IPS-18c (cell line): ENCODE data around the gene ERC1.

ENCODE experiments used
- H3K4me3 ChIP-seq: 2 replicates; pipeline ENCODE4 v1.7.0; 2013; ENCODE audit warnings: low read depth, mild to moderate bottlenecking, low read length, moderate library complexity; ENCODE audit not compliant: insufficient read depth
- H3K9me3 ChIP-seq: one replicate; pipeline ENCODE4 v1.6.1; 2013; ENCODE audit warnings: mild to moderate bottlenecking, low read length, moderate library complexity; ENCODE audit not compliant: control insufficient read depth, insufficient read depth

Gene ERC1

DNA sequence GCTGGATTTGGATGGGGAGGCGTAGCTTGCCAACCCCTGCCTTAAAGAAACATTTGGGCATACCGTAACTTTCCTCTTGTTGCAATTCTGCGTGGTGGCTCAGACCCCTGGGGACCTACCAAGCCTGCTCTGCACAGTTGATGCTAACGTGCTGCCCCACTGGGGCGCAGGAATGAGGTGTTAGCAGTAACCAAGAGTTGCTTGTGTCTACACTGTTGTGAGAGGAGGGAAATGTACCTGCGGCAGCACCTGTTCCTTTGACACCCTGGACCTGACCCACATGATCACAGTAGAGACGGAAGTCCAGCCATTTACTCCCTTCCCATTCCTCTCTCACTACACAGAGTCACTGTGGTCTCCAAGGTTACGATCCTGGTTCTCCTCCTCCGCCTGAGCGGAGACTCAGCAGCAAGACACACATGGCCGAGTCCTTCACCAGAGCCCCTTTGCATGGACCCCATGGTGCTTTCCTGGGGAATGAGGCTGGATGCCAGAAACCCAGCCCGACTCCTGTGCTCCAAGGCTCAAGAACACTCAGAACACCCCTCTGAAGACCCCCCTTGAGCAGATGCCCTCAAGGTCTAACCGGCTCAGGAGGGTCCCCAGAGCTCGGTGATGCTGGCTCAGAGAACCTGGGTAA, 518.5 kb downstream of the ERC1 start:
- H3K9me3 ChIP-seq, result no peaks in the 10 kb centered on the region
- no peak overlapping the region for H3K4me3 ChIP-seq

DNA sequence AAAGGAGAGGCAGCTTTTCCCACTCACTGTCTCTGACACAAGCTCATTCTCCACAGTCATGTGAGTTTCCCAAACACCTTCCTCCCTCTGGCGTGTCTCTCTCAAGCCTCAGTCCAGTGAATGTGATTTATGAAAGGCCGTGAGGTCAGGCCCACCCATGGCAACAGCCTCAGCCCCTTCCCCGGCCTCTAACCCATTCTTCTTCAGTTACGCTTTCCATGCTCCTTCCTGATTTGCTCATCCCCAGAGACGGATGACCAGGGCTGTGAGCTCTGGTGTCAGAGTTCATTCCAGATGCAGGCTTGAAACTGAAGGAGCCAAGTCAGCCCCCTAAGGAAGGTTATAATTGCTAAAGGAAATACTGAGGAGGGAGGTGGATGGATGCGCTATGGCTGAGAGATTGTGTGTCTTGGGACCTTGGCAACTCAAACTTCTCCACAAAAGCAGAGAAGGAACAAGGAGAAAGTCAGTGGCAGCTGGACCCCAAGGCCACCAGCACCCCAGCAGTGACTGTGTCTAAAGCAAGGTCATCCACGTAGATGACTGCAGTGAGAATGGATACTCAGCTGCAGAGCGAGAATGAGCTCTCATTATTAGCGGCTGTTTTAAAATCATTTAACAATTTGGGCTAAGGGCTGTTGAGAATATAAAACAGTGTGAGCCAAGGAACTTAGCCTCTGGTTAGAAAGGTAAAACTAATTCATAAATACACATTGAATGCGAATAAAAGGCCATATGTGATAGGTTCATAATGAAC, 519.2 kb downstream of the ERC1 start:
- Histone ChIP-seq H3K9me3 (no peaks in the 10 kb centered on the region), H3K4me3 (no peak overlapping the region)

DNA sequence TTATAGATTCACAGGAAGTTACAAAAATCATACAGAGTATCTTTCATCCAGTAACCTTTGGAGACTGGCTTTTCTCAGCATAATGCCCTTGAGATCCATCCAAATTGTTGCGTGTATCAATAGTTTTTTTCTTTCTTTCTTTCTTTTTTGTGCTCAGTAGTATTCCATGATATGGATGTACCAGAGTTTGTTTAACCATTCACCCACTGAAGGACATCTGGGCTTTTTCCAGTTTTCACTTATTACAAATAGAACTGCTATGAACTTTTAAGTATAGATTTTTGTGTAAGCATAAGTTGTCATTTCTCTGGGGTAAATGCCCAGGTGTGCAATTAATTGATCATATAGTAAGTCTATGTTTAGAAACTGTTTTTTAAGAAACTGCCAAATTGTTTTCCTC, 524.0 kb downstream of the ERC1 start:
- Histone ChIP-seq H3K4me3 (no peak overlapping the region), H3K9me3 (no peaks in the 10 kb centered on the region)

DNA sequence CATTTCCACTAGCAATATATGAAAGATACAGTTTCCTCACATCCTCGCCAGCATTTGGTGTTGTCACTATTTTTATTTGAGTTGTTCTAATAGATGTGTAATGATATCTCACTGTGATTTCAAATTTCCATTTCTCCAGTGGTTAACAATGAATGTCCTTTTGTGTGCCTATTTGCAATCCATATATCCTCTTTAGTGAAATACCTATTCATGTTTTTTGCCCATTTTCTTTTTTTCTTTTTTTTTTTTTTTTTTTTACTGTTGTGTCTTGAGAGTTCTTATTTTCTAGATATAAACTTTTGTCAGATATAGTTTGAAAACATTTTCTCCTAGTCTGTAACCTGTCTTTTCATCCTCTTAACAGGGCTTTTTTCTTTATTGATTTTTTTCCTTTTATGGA, 524.4 kb downstream of the ERC1 start:
- Histone ChIP-seq H3K4me3 (no peak overlapping the region), H3K9me3 (no peaks in the 10 kb centered on the region)

DNA sequence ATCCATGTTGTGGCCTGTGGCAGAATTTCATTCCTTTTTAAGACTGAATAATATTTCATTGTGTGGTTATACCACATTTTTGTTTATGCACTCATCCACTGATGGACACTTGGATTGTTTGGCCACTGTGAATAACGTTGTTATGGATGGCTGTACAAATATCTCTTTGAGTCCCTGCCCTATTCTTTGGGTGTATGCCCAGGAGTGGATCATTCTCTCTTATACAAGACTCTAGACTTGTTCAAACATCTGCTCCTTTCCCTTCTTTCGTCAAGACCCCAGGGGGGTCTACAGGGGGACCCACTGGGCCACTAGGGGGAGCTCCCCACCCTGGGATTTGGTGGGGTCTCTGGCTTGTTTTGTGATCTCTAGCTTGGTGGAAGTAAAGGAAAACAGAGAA, 526.0 kb downstream of the ERC1 start:
- Histone ChIP-seq H3K9me3 (no peaks in the 10 kb centered on the region), H3K4me3 (no peak overlapping the region)

DNA sequence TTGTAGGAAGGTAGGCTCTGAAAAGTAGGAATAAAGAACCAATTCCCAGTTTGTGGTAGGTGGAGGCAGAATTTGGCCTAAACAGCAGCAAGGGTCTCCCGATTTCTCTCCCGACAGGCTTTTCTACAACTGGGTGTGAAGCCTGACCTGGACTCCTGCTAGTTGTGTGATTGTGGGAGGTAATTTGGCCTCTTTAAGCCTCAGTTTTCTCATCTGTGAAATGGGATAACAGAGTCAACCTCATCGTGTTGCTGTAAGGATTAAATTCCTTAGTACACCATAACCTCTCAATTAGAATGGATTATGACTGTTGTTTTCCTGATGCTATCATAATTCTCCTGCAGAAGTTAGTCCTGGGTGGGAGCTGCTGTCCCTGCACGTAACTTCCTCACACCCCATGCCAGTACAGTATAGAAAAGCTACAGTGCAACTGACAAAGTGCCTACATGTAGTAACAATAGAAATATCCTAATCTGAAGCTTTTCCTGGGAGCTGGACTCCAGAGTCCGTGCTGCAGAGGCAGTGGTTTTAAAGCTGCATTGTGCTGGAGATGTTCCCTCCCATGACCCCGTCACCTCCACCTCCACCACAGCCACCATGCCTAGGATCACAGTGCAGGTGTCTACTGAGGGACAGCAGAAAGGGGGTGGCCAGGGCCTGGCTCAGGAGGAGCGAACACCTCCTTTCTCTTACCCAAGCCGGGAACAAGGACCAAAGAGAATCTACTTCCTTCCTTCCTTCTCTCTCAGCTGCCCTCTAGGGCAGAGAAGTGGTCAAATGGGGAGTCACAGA, 526.9 kb downstream of the ERC1 start:
- Histone ChIP-seq H3K4me3 (no peak overlapping the region), H3K9me3 (no peaks in the 10 kb centered on the region)

DNA sequence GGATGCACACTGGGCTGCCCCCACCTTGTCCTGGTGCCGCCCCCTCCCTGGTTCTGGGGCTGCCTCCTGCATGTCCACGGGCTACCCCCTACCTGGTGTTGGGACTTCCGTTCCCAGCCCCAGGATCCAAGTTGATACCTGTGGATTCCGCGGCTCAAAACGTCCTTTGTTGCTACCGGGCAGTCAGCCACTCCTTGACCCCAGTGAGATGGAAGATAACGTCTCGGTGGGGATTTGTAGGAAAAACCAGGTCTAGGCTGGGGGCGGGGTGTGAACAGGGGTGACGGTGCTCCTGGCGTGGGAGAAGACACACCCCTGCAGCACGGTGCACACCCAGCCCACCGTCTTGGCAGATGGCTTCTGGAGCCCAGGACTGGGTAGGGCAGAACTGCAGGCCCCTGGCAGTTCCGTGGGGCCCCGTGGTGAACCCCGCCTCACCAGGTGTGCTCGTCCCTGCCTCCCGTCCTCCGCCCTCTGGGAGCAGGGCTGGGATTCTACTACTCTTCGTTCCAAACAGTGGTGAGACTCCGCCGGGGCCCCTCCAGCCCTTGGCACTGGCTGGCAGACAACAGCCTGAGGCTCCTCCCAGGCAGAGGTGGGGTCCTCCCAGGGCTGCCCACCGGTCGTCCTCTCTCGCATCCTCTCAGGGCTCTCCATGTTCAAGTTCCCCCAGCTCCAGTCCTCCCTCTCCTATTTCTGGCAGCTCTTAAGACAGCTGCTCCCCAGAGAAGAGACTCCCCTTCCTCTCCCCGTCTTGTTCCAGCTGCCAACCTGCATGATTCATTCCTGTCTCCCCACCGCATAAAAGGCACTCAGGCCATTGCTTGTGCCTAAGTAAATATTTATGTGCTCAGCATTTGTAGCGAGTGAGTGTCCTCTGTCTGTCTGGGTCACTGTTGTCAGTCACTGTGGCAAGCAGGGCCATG, 527.8 kb downstream of the ERC1 start:
- Histone ChIP-seq H3K4me3 (no peak overlapping the region), H3K9me3 (no peaks in the 10 kb centered on the region)

DNA sequence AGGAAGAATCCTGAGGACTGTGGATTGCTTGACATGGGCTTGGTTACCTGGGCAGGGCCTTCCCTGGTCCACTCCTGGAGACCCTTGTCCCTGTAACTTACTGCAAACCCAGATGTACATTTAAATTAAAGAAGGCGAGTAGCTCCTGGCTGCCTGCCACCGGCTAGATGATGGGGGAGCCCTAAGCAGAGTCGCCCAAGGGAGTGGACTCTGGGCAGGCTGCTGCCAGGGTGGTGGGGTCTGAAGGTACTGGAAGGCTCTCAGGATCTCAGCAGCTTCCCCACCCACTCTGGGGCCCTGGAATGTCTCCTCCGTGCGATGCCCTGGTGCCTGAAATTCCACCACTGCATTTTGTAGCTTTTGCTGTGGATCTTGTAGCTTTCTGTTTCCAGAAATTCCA, 528.6 kb downstream of the ERC1 start:
- Histone ChIP-seq H3K9me3 (no peaks in the 10 kb centered on the region), H3K4me3 (no peak overlapping the region)

DNA sequence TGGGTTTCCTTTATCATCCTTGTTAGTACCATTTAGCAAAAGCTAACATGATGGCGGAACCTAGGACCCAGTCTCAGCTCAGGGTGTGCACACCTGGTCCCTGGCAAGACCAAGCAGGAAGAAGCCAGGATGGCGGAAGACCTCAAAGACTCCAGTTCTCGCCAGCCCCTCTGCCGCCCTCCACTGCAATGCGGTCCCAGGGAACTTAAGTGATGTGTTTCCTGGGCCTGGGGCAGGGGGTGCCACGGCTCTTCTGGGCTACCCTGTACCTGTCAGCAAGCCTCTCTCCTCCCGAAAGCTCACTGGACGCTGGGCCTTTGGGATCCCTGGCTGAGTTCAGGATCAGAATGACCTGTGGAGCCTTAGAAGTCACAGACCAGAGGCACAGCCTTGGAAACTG, 532.0 kb downstream of the ERC1 start:
- H3K9me3 ChIP-seq, result no peaks in the 10 kb centered on the region
- no peak overlapping the region; the same call in 1 of the 2 replicates for H3K4me3 ChIP-seq

DNA sequence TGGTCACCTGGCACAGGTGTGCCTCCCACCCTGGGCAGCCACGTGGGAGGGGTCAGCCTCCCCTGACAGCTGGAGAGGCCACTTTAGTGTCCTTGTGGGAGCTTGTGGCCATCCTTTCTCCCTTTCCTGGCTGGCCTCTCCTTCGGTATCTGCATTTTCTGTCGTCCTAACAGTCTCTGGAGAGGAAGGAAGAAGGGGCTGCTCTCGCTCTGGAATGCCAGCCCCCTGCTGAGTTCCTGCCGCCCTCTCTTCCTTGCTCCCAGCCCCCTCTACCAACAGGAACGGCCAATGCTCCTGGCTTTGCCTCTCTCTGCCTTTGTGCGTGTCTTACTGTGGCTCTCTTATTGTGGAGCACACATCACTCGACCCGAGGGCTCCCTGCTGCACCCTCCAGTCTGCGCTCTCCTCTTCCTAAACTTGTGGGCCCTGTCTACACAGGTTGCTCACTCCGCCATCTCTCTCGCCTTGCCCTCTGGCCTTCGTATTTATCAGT, 532.6 kb downstream of the ERC1 start:
- H3K9me3 ChIP-seq, result no peaks in the 10 kb centered on the region
- H3K4me3 ChIP-seq, result no peak overlapping the region; the same call in 1 of the 2 replicates

DNA sequence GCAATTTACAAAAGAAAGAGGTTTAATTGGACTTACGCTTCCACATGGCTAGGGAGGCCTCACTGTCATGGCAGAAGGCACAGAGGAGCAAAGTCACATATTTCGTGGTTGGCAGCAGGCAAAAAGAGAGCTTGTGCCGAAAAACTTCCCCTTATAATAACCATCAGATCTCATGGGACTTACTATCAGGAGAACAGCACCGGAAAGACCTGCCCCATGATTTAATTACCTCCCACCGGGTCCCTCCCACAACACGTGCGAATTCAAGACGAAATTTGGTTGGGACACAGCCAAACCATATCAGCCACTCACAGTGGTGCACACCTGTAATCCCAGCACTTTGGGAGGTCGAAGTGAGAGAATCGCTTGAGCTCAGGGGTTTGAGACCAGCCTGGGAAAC, 534.8 kb downstream of the ERC1 start:
- no peak overlapping the region for H3K4me3 ChIP-seq
- peaks cover 2% of the 10 kb centered on the region for H3K9me3 ChIP-seq

DNA sequence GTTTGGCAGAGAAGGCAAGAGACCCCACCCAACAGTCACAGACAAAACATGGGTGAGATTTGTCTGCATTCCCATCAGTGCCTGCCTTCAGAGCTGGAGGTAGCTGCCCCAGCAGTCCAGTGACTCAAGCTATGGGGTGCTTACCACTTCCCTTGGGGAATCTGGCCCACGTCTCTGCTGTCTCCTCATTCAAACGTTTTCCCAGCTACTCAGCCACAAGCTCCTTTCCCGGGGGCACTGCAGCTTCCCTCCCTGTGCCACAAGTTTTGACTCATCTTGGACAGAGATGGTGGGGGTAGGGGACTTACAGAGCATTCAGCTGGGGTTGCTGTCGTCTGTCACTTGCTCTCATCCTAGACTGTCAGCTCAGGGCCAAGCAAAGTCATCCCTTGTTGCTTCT, 536.8 kb downstream of the ERC1 start:
- H3K4me3 ChIP-seq, result no peak overlapping the region
- peaks cover 2% of the 10 kb centered on the region for H3K9me3 ChIP-seq

DNA sequence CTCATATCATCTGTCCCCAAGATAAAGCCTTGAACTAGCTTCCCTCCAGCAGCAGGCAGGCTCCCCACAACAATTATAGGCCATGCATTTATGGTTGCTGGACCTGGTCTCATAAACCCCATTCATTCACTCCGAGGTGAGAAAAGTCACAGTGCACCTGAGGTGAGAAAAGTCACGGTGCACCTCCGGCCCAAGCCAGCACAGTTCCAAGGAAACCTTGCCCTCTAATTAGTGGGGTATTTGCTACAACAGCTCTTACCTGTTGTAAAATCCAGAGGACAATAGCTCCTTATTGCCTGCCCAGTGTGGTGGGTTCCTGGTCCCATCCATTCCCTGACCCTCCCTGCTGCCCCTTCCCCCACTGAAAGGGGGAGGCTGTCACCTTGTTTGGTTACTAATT, 537.8 kb downstream of the ERC1 start:
- Histone ChIP-seq H3K9me3 (peaks cover 2% of the 10 kb centered on the region), H3K4me3 (no peak overlapping the region)

DNA sequence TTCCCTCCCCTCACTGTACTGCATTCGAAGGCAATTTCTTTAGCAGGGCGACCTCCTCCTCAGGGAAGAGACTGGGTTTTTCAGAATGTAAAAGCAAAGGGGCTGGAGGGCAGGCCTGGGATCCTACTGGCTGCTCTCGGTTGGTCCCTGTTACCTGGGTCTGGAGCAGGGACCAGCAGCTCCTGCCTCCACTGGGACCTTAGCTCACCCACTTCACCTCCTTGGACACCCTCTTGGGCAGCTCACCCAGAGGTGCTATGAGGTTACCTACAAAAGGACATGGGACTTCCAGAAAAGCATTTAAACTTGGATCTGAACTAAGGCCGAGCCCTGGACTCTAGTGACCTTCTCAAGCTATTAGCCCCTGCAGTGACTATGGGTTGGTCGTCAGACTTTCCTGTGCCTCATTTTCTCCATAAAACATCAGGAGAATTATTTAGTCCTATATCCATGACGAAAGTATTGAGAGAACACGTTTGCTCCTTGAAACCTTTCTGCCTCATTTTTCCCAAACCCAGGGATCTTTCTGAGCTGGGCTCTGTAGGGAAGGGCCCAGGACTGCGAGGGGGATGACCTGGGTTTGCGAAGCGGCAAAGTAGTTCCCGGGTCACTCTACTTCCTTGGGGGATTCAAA, 538.3 kb downstream of the ERC1 start:
- H3K4me3 ChIP-seq, result peak overlapping the region; percentile 58; the same call in 1 of the 2 replicates
- H3K9me3 ChIP-seq, result peaks cover 2% of the 10 kb centered on the region

DNA sequence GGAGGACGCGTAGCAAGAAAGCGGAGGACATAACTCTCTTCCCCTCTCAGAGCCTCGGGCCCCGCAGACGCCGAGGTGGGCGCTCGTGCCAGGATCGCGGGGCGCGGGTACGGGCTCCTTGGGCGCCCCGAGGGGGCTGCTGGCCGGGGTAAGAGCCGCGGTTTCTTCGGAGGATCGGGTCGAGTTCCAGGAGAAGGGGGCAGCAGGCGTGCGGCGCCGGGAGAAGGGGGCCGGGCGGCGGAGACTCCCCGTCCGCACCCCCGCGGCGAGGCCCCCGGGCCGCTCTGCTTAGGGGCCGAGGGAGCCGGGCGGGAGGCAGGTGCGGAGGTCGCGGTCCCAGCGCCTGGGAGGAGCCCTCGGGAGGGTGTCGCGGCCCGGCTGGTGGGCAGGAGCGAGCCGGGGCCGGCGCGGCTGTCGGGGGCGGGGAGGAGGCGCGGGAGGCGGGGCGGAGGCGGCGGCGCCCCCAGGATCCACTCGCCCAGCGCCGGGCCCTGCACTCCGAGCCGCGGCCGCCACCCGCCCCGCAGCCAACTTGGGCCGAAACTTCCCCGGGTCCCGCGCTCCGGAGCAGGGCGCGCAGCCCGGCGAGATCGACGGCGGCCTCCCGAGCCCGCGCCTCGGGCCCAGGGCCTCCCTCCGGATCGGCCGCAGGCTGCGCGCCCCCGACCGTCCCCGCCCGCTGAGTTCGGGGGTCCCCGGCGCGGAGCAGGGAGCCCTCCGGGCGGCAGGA, 539.0 kb downstream of the ERC1 start:
- H3K9me3 ChIP-seq, result peaks cover 2% of the 10 kb centered on the region
- peak overlapping the region; percentile 58 for H3K4me3 ChIP-seq

DNA sequence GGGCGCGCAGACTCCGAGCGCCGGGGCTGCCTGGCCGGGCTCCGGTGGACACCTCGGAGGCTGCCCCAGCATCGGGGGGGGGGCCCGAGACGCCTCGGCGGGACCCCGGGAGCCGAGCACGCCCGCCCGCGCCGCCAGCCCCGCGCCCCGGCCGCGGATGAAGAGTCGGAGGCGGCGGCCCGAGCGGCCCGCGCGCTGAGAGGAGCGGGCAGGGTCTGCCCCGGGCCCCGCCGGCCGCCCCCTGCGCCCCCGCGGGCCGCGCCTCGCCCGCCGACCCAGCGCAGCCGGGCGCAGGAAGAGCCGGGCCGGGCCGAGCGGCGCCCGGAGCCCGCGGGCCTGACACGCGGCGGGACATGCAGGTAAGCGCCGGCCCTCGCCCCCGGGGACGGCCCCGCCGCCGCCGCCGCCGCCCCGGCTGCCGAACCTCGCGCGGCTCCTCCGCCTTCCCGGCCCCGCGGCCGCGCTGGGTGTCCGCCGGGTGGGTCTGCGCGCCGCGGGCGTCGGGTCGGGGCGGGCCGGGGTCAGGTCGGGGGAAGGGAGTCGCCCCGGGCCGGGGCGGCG, 539.6 kb downstream of the ERC1 start:
- Histone ChIP-seq H3K4me3 (peak overlapping the region; percentile 58), H3K9me3 (peaks cover 2% of the 10 kb centered on the region)
